SK-N-MC (cell line): ENCODE measurements around the gene TMEM269.

Experiments used
- EZH2 ChIP-seq: fragments of 200-600 bp; sonication (generic); IDR thresholded peaks from one replicate; pipeline ENCODE4 v1.6.1; 2017; ENCODE audit warnings: antibody characterized with exemption
- FOXP2 ChIP-seq: optimal IDR thresholded peaks from 2 replicates; pipeline ENCODE3; 2011; ENCODE audit warnings: mild to moderate bottlenecking, moderate library complexity; ENCODE audit not compliant: insufficient read depth; ENCODE audit errors: extremely low read length, control extremely low read depth
- POLR2AphosphoS5 ChIP-seq: IDR thresholded peaks from 2 replicates; pipeline ENCODE4 v1.6.1; 2012; ENCODE audit warnings: mild to moderate bottlenecking, low read depth, low read length, borderline replicate concordance

DNA sequence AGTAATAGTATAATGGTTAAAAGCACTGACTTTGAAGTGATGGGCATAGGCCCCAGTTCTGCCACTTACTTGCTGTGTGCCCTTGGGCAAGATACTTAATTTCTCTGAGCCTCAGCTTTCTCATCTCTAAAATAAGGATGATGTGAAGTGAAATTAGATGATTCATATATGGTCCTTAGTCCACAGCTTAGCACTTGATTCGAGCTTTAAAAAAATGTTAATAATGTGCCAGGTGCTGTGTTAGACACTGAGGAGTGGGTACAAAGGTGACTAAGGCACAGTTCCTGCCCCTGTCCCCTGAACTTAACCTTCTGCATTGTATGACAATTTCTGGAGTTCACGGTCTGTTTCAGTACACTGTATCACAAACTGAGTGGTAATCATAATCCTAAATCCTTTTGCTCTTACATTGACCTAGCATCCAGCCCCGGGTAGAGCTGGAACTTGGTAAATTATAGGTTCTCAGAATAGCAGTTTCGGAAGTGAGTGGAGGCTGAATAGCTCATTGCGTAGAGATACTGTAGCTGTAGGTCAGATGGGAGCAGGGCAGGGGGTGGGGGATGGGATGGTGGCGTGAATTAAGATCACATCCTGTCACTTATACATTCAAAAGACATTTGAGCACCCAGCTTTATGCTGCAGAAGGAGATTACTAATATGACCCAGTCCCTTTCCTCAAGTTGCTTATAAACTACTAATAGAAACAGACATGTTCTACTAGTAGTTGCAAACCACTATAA, 63.1 kb downstream of the TMEM269 start:
- TF ChIP-seq POLR2AphosphoS5, result no peak
- no peak for TF ChIP-seq EZH2
- no peak for TF ChIP-seq FOXP2
